PC-9 (cell line): ENCODE data around the gene CD109. TPM values are rescaled to one million over a fixed set of nuclear protein-coding genes. Genes with fewer than 3 reads are reported as not detected.
"Not testable (repeated sequence)": the region's sequence is repeated elsewhere in the genome, so short reads cannot be mapped to it uniquely, and the experiment has no call there.

Source experiments
- BruUV-seq: library from RNA; stranded (reverse); fragments of 400-500 nt; replicated peaks from 2 replicates; lab custom pipeline; 2021; lab: Mats Ljungman, UMichigan
- CTCF ChIA-PET: fragments of 300-600 bp; sonication (Branson Sonifier 250); formaldehyde crosslinking; loops from one replicate; lab custom pipeline; 2022; ENCODE audit warnings: antibody characterized with exemption; lab: Charles Lee
- POLR2A ChIA-PET: fragments of 300-600 bp; sonication (Branson Sonifier 250); formaldehyde crosslinking; loops from one replicate; lab custom pipeline; 2022; ENCODE audit warnings: antibody characterized with exemption; ENCODE audit not compliant: unreplicated experiment; lab: Charles Lee
- DNase-seq, 2 experiments: peaks; one replicate each; pipeline versions ENCODE4 v3.0.0 to v3.0.0-alpha.2; 2015 to 2022; ENCODE audit warnings: mixed read lengths in 1 of 2
- H2AFZ ChIP-seq: fragments of 200-600 bp; sonication (generic); 2 replicates; pipeline ENCODE4 v1.8.1; 2017; ENCODE audit warnings: antibody characterized with exemption
- H3F3A ChIP-seq: fragments of 200-600 bp; sonication (generic); 2 replicates; pipeline ENCODE4 v1.8.1; 2017; ENCODE audit warnings: antibody characterized with exemption, mild to moderate bottlenecking, low read depth; ENCODE audit not compliant: insufficient read depth
- H3K27ac ChIP-seq: fragments of 200-600 bp; sonication (generic); 2 replicates; pipeline ENCODE4 v1.6.1; 2016; ENCODE audit warnings: mixed run types
- H3K27me3 ChIP-seq: fragments of 200-600 bp; sonication (generic); 2 replicates; pipeline ENCODE4 v1.6.1; 2016; ENCODE audit warnings: low read depth, mixed run types; ENCODE audit not compliant: insufficient read depth
- H3K36me3 ChIP-seq: fragments of 200-600 bp; sonication (generic); 2 replicates; pipeline ENCODE4 v1.6.1; 2016; ENCODE audit warnings: low read depth, mixed run types
- H3K4me1 ChIP-seq: fragments of 200-600 bp; sonication (generic); replicated peaks from 2 replicates; pipeline ENCODE4 v1.6.1; 2016; ENCODE audit warnings: mixed run types; ENCODE audit not compliant: insufficient read depth
- H3K4me2 ChIP-seq: fragments of 200-600 bp; sonication (generic); 2 replicates; pipeline ENCODE4 v1.6.1; 2017; ENCODE audit warnings: mixed run types
- H3K4me3 ChIP-seq: fragments of 200-600 bp; sonication (generic); 2 replicates; pipeline ENCODE4 v1.6.1; 2016; ENCODE audit warnings: mixed run types
- H3K79me2 ChIP-seq: fragments of 200-600 bp; sonication (generic); 2 replicates; pipeline ENCODE4 v1.6.1; 2017; ENCODE audit warnings: low read depth, mixed run types
- H3K9me2 ChIP-seq: fragments of 200-600 bp; sonication (generic); 2 replicates; pipeline ENCODE4 v1.8.1; 2017; ENCODE audit warnings: mild to moderate bottlenecking; ENCODE audit not compliant: insufficient read depth
- H3K9me3 ChIP-seq: fragments of 200-600 bp; sonication (generic); 2 replicates; pipeline ENCODE4 v1.8.1; 2016; ENCODE audit warnings: low read depth; ENCODE audit not compliant: insufficient read depth
- H4K20me1 ChIP-seq: fragments of 200-600 bp; sonication (generic); 2 replicates; pipeline ENCODE4 v1.8.1; 2017; ENCODE audit not compliant: insufficient read depth
- CTCF ChIP-seq: fragments of 200-600 bp; sonication (generic); conservative IDR thresholded peaks from 2 replicates; pipeline ENCODE4 v1.6.1; 2017; ENCODE audit warnings: mixed run types, antibody characterized with exemption, mild to moderate bottlenecking, moderate library complexity
- EZH2 ChIP-seq: fragments of 200-600 bp; sonication (generic); IDR thresholded peaks from 2 replicates; pipeline ENCODE4 v1.8.0; 2017; ENCODE audit warnings: antibody characterized with exemption, low read depth
- intact Hi-C: fragments of 100-400 bp; cut with micrococcal nuclease; formaldehyde crosslinking; loops from one replicate; pipeline ENCODE4 v1.10.0; 2022; ENCODE audit not compliant: unreplicated experiment
- total RNA-seq: library from RNA; stranded (reverse); gene quantifications from 2 replicates; pipeline ENCODE4 v1.2.3, GENCODE V29; 2021

The CD109 gene
- total RNA-seq, 1 experiment from 2014 or later: 50.7 TPM

GRCh38 chr6:73830119-73830518 is 134.1 kb downstream of the CD109 start:
- no TSS peak for BruUV-seq

GRCh38 chr6:73832313-73832712 is 136.3 kb downstream of the CD109 start:
- Histone ChIP-seq H2AFZ (no peak overlapping the region), H3K9me2 (no peaks in the 10 kb centered on the region), H3K9me3 (no peaks in the 10 kb centered on the region), H3K36me3 (no peaks in the 10 kb centered on the region), H3K27me3 (no peaks in the 10 kb centered on the region), H3K4me1 (no peaks in the 10 kb centered on the region), H3K4me3 (no peak overlapping the region), H3K4me2 (no peak overlapping the region), H3K79me2 (no peaks in the 10 kb centered on the region), H3K27ac (no peak overlapping the region), H3F3A (no peaks in the 10 kb centered on the region), H4K20me1 (no peaks in the 10 kb centered on the region)
- no peak for TF ChIP-seq CTCF
- ChIA-PET CTCF (no interaction called here), POLR2A (no interaction called here)
- BruUV-seq: no TSS peak
- no peak for DNase-seq
- intact Hi-C loops: no loop called here

More at GRCh38 chr6:73830119-73830518, 134.1 kb downstream of the CD109 start:
- Histone ChIP-seq H3K27me3 (no peaks in the 10 kb centered on the region), H2AFZ (no peak overlapping the region), H3K79me2 (no peaks in the 10 kb centered on the region), H3K9me3 (no peaks in the 10 kb centered on the region), H3F3A (no peaks in the 10 kb centered on the region), H3K9me2 (no peaks in the 10 kb centered on the region), H3K4me1 (no peaks in the 10 kb centered on the region), H3K36me3 (no peaks in the 10 kb centered on the region), H3K4me2 (no peak overlapping the region), H3K27ac (no peak overlapping the region), H4K20me1 (no peaks in the 10 kb centered on the region), H3K4me3 (no peak overlapping the region)
- ChIA-PET CTCF (no interaction called here), POLR2A (interaction anchor here (0.6 kb wide), 1 partner anchor 29 kb away, joined by 4 read pairs; no protein-coding TSS in a partner anchor)
- TF ChIP-seq EZH2: no peak
- TF ChIP-seq CTCF: no peak
- DNase-seq: no peak
- intact Hi-C loops: no loop called here

- H3K27me3 ChIP-seq, H3K4me2 ChIP-seq, H2AFZ ChIP-seq, H3K4me3 ChIP-seq, H3F3A ChIP-seq, H3K9me2 ChIP-seq, BruUV-seq, intact Hi-C loops, H3K36me3 ChIP-seq, H3K4me1 ChIP-seq, DNase-seq, CTCF ChIA-PET, H3K9me3 ChIP-seq, H3K27ac ChIP-seq, H3K79me2 ChIP-seq, POLR2A ChIA-PET, H4K20me1 ChIP-seq: not testable (repeated sequence)
Measured at GRCh38 chr6:73844696-73845095, 148.7 kb downstream of the CD109 start.

GRCh38 chr6:73851048-73851447 is 155.0 kb downstream of the CD109 start:
- DNase-seq, H4K20me1 ChIP-seq, BruUV-seq, H3K27ac ChIP-seq, intact Hi-C loops, H2AFZ ChIP-seq, H3K9me2 ChIP-seq, H3K79me2 ChIP-seq, H3K36me3 ChIP-seq, POLR2A ChIA-PET, H3F3A ChIP-seq, H3K9me3 ChIP-seq, H3K4me1 ChIP-seq, CTCF ChIA-PET, H3K4me2 ChIP-seq, H3K4me3 ChIP-seq, H3K27me3 ChIP-seq: not testable (repeated sequence)
